GM21786 (cell line): ENCODE data around the gene GLIS2.

Experiments
- ATAC-seq: cut with Tn5 transposase; IDR thresholded peaks from one replicate; pipeline ENCODE4 v1.9.1; 2021; ENCODE audit not compliant: unreplicated experiment

Gene GLIS2

GRCh38 chr16:4381072-4381934 lies 65.4 kb downstream of the GLIS2 start:
- ATAC-seq = no peak

- no peak for ATAC-seq
Observed at GRCh38 chr16:4381935-4382794, 66.3 kb downstream of the GLIS2 start.

- ATAC-seq = no peak
Observed at GRCh38 chr16:4382795-4383357, 67.0 kb downstream of the GLIS2 start.

GRCh38 chr16:4383591-4384444 lies 68.0 kb downstream of the GLIS2 start:
- ATAC-seq = no peak

GRCh38 chr16:4384509-4384942 lies 68.7 kb downstream of the GLIS2 start:
- no peak for ATAC-seq

- no peak for ATAC-seq
Observed at GRCh38 chr16:4385066-4385788, 69.4 kb downstream of the GLIS2 start.

GRCh38 chr16:4385789-4386450 lies 70.1 kb downstream of the GLIS2 start:
- no peak for ATAC-seq

- no peak for ATAC-seq
Observed at GRCh38 chr16:4386451-4386805, 70.6 kb downstream of the GLIS2 start.

GRCh38 chr16:4386951-4387565 lies 71.2 kb downstream of the GLIS2 start:
- no peak for ATAC-seq

GRCh38 chr16:4387781-4388180 lies 71.9 kb downstream of the GLIS2 start:
- ATAC-seq = no peak

GRCh38 chr16:4388271-4389021 lies 72.6 kb downstream of the GLIS2 start:
- no peak for ATAC-seq
